ENCODE data around the gene AGAP1.
"Not testable (repeated sequence)": the region's sequence is repeated elsewhere in the genome, so short reads cannot be mapped to it uniquely, and the experiment has no call there.

The AGAP1 gene

DNA sequence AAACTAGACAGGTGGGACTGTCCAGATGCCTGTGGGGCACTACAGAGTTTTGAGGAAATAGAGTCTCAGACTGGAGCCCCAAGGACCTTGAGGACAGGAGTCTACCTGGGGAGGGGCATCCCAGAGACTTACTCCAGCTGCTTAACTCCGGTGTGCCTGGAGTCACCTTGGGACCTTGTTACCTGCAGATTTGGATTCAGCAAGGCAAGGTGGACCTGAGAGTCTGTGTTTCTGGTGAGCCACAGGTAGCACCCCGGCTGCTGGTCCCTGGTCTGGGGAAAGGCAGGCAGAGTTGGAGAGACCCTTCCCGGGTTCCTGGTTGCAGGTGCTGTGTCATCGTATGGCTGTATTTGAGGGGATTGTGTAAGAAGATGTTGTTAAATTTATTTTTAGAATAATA is 102.4 kb downstream of the AGAP1 start:
- no peak for DNase-seq

DNA sequence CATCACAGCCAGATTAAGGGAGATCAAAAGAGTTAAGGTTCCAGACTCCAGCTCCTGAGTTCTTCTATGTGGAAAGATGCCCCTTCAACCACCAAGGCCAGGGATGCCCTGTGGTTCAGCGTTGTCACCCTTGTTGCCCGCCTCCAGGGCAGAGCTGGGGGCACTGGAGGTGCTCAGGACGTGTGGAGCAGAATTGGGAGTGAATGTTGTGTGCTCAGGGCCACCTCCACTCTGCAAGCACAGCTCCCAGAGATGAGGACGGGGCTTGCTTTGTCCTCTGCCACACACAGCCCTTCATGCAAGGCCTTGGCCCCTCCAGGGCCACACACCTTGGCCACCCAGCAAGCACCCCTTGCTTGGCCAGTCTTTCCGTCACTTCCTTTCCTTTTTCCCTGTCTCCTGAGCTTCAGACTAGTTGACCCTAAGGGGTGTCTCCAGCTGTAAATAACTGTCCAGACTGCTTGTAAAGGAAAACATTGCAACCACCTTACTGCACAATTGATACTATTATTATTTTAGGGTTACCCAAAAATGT is 103.3 kb downstream of the AGAP1 start:
- no peak for DNase-seq

DNA sequence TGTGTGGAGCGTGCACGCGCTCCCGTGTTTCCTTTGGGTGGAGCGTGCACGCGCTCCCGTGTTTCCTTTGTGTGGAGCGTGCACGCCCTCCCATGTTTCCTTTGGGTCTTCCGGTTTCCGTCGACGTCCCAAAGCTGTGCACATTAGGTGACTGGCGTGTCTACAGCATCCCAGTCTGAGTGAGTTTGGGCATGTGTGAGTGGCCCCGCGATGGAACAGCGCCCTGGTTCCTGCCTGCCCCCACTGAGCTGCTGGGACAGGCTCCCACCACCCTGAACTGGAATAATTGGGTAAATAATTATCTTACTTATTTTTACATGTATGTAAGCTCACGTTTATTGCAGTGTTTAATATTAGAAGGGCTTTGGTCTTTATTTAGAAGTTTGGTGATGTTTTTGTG is 104.2 kb downstream of the AGAP1 start:
- no peak for DNase-seq

DNA sequence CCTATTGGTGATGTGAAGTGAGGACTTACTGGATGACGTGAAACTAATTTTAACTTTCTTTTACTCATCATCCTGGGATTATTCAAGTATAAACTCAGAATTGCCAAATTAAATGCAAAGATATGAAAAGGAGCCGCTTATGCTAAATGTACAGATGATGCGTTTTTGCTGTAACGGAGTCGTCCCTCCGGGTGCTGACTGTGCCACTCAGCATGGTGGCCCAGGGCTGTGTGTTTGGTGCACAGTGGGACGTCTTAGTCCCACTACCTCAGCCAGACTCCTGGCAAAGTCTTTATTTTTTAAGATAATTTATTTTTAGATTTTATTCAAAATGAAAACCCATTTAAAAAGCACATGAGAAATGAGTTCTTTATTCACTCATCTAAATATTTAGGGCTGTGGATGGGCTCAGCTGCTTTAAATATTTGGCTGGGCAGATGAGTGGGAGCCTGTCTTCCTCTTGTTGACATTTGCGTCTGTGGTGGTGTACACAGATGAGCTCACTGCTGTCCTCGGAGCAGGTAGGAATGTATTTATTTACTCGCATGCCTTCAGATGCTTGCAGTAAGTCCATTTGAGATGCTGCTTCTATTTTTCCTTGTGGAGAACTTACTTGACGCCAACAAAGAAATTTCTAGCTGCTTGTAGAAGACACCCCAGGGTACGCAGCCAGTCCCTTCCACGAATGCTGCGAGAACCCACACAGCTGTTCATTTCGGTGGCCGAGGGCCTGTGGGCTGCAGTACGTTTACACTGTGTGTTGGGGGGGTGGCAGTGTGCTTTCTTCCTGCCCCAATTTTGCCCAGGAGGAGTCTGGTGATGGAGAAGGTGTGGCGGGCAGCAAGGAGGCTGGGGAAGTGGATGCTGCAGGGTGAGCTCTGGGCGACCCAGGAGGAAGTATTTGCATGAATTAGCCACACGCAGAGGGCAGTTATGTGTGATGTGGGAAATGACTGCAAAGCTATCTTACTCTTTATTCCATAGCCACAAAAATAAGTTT is 105.0 kb downstream of the AGAP1 start:
- no peak for DNase-seq

DNA sequence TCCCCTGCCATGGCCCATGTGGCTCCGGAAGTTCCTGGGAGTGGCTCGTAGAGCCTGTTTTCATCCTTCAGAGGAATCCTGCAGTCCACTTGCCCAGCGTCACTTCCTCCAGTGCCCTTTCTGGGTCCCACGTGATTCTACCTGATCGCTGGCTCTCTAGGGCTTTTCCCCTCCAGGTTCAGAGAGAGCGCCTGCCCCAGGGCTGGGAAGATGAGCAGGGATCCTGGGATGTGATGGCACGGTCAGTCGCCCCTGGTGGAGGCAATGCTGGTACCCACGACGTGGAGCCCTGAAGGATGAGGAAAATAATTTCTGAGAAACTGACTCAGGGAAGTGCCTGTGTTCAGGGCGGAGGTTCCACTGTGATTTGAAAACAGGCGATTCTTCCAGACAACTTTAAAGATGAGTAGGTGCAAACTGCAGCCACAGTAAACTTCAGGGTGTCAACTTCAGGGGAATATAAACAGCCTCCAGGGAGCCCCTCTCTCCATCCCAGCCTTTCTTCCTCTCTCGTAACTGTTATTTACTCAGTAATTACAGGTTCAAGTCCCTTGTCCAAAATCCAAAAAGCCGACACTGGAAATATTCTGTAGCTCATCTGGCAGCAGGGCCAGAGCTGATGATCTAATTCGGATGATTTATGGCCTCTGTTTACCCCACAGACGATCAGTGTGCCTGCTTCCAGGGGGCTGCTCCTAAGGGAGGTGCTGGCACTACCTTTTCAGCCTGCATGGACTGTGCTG is 105.9 kb downstream of the AGAP1 start:
- no peak for DNase-seq

DNA sequence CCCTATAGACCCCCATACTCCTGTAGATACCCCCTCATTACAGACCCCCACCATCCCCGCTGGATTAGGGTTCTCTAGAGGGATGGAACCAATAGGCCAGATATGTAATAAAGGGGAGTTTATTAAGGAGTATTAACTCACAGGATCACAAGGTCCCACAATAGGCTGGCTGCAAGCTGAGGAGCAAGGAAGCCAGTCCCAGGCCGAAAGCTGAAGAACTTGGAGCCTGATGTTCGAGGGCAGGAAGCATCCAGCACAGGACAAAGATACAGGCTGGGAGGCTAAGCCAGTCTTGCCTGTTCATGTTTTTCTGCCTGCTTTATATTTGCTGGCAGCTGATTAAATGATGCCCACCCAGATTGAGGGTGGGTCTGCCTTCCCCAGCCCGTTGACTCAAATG is 106.6 kb downstream of the AGAP1 start:
- no peak for DNase-seq

DNA sequence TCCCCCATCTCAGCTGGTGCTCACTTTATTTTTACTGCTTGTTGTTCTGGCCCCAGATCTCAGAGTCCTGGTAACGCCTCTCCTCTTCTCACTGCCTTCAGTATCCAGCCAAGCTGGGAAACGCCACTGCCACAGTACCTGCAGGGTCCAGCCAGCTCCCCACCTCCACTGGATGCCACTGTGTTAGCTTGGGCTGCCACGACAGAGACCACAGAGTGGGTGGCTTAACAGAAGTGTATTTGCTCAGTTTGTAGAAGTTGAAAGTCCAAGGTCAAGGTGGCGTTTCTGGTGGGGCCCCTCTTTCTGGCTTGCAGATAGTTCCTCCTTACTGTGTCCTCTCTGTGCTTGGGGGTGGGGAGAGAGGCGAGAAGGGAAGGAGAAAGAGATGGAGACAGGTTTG is 107.1 kb downstream of the AGAP1 start:
- DNase-seq: no peak

DNA sequence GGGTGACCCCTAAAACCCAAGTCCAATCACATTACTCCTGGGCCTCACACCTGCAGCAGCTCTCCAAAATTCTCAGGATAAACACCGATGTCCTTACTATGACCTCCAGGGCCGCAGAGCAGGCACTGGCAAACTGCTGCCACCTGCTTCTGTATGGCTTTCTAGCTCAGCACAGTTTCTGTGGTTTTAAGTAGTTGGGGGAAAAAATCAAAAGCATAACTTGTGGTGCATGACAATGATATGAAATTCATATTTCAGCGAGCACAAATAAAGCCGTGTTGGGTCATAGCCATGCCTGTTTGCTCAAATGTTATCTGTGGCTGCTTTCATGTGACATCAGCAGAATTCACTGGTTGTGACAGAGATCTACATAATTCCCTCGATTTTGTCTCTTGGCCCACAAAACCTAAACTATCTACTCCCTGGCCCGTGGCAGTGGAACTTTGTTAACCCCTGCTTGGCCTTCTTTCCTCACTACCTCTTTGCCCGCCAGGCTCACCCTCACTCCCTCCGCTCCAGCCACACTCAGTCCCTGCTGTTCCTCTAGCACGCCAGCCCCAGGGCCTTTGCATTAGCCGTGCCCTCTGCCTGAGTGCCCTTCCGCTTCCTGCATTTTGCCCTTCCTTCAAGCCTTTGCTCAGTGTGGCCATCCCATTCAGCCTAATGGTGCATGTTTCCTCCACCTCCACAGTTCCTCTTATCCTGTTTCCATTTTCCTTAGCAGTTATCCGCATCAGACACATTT is 108.3 kb downstream of the AGAP1 start:
- no peak for DNase-seq

DNA sequence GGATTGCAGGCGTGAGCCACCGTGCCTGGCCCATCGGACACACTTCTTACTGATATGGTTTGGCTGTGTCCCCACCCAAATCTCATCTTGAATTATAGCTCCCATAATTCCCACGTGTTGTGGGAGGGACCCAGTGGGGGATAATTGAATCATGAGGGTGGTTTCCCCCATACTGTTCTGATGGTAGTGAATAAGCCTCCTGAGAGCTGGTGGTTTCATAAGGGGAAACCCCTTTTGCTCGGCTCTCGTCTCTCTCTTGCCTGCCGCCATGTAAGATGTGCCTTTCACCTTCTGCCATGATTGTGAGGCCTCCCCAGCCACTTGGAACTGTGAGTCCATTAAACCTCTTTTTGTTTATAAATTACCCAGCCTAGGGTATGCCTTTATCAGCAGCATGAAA is 109.1 kb downstream of the AGAP1 start:
- DNase-seq: not testable (repeated sequence)

DNA sequence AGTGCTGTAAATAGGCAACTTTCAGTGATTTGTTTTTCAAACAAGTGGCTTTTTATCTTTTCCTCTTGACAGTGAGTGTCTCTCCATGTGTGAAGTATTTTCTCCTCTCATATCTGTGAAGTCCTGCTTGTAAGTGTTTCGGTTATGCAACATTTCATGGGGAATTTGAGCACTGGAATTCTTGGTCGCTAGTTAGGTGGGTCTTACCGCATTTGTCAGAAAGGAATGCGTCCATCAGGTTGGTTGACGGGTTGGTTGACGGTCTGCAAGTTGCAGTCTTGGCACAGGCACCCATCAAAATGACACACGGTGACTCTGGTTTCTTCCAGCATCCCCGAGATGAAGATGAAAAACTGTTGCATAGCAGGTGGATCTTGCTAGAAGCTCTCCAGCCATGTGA is 109.8 kb downstream of the AGAP1 start:
- DNase-seq: no peak

DNA sequence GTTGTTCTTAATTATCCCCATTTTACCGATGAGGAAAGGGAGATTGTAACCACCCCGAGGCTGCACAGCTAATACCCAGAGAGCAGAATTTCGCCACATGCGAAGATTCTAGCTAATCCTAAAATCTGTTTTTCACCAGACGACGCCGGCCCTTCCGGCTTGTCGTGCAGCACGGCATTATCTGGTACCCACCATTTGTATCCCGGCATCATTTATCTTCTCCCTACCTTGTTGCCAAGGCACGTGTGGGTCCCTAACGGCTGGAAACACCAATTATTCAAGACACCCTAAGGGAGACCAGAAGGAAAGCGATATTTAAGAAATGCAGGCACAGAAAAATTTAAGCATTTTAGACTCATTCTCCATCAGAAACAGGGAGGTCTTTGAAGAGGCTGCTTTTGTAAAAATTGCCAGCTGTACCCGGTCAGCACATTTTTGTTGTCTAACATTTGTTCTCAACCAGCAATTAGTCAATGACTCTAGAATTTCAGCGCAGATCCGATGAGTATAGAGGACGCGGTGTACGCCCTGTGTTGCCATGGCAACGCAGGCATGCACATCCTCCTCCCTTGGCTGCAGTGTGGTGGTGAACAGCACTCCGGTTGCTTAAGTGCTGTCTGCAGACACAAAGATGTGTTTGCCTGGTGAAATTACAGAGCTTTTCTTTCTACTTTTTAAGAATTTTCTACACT is 111.6 kb downstream of the AGAP1 start:
- no peak for DNase-seq

DNA sequence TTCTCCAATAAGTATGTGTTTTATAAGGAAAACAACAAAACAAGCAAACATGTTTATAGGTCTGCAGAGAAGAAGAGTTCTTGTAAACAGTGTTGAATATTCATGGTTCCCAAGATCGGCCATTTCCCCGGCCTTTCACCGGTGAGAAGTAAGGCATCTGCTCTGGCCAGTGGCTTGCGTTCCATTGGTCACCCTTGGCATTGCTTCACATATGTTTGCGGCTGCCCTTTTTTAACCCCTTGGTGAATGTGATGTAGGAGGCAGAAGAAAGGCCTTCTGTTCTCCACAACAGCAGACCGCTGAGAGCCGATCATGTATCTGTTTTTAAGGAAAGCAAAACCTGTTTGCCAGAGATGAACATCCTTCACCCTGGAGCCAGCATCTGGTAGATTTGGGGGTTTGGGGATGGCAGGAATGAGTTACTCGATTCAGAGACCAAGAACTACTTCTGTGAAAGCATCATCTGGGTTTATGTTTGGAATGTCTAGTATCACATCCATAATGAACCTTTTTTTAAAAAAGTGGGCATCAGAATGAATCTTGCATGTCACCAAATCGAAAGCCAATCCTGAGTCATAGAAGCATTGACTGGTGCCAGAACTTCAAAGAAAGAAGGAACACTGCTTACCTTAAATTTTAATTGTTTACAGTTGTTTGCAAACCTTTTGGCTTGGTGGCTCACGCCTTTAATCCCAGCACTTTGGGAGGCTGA is 112.3 kb downstream of the AGAP1 start:
- DNase-seq: no peak

DNA sequence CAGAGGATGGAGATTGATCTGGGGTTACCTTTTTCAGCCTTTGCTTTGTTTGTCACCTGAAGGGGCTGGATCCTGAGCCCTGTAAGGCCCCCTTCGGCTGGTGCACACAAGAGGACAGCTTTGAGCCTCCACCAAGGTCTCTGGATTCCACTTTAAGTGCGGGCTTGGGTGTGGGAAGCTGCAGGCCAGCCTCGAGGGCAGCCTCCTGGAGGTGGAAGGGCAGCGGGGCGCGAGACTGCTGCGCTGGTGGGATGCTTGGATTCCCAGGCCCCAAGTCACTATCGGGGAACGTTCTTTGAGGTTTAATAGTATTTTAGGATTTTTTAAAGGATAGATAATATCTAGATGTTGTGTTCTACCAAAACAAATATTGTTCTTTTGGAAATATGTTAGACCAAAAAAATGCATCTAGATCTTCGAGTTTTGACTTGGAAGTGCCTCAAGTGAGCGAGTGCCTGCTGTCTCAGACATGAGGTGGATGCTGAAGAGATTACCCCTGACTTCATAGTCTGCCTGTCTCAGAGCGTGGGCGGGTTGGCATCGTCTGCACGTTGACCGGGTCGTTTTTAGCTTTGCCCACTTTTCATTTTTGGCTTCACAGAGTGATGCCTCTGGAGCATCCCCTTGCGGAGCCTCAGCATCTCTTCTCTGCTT is 113.8 kb downstream of the AGAP1 start:
- no peak for DNase-seq

DNA sequence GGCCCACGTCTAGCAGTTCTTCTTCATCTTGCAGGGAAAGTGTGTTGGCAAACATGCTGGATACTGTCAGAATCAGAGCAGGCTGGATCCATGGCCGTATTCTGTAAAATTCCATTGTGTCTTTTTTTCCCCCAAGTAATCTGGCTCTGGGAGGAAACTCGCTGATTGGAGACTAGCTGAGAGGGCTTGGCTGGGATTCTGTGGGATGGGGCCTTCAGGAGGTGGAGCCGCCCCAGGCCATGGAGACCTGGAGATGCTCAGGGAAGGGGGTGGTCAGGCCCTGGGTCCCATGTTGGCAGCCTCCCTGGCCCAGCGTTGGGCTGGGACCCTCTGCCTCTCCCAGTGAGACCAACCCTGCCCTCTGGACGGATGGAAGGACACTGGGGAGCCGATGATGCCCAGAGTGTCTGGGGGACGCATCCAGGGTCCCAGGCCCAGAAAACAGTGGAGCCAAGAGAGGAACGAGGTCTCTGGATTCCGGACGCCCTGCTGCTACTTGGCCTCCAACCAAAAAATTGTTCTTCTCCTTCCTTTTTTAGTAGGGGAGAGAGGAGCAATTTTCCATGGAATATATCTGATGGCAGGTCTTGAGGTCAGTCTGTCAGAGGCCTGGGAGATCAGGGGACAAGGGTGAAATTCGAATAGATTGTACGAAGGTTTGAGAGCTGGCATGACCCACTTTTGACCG is 114.5 kb downstream of the AGAP1 start:
- no peak for DNase-seq

DNA sequence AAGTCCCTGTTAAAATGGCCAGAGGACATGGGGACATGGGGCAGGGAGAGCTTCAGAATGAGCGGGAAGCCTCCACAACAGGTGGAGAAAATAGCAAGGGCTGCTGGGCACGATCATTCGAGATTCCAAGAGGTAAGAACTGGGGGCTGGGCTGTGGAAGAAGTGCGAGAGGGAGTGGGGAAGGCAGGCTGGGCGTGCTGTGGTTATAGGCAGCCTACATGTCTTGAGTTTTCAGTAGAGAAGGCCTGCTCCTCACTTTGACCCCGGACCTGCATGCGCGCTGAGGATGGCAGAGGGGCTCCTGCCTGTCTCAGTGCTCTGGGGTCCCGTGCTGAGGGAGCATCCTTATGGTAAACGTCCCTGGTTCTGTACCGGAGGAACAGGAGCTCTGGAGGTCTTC is 115.5 kb downstream of the AGAP1 start:
- DNase-seq: no peak

DNA sequence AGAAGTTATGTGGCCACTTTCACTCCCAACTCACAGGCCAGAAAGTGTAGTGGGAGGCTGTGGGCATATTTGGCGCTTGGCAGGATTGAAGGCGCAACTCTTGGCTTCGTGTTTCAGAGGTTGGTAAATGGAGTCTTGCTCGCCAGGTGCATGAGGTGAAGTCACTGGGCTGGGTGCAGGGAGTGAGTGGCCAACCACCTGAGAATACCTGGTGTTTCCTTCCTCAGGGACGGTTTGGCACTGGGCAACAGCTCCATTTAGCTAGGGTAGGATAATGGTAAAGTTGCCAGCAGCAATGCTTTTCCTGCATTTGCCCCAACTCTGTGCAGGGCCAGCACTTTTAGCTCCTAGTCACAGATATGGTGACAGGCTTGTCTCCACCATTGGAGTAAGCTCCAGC is 115.9 kb downstream of the AGAP1 start:
- DNase-seq: no peak

DNA sequence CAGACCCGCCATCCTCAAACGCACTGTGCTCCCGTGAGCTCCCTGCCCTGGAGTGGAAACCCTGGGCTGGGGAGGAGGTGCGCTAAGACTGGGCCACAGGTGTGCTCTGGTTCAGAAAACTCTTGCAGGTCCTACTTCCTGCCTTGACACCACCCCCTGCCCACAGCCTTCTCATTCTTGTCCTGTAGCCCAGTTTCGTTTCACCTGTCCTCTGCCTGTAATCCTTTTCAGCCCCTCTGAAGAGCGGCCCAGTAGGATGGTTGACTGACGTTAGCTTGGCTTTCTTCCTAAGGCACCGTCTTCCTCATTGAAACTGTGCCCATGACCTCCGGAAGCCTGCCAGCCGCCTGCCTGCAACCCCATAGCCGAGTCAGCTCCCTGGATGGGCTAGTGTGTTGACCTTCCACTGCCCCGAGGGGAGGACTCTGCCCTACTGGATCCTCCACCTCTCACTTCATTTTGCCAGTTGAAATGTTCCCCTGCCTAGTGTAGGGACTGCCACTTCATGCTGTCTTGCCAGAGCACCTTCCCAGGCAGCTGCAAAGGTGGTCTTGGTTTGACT is 116.9 kb downstream of the AGAP1 start:
- DNase-seq: no peak

DNA sequence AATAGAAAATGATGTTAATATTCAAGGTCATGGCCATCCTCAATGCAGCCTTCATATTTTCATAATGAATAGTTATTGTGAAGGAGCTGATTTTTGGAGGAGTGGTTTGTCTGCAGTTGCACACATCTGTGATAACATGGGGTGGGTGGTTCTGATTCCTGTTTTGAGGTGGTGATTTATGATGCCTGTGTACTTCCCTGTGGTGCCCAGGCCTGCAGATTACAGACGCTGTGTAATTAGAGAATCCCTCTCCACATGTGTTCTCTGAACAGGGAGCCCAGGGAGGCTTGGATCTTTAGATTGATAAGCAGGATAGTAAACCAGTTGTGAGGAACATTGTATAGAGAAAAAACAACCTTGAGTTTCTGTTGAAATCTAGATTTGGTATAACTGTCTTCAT is 117.5 kb downstream of the AGAP1 start:
- DNase-seq: no peak

DNA sequence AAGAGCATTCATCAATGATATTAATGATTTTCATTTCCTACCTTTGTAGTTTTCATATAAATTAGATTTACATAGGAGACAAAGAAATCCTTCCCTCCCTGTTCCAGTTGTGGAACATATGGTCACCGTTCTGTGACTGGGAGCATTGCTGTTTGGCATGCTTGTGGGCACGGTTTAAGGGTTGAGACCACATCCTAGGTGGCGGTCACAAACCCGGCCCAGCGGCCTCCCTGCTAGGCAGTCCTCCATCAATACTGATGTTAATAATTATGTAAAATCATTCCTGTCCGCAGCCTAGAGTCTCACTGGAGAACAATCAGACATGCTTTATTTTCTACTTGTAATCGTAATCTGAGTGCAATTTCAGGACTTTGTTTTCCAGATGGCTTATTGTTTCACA is 117.9 kb downstream of the AGAP1 start:
- DNase-seq: no peak

All from NCI-H1048 (cell line).